ENCODE measurements around the gene LPAR2. TPM values are rescaled to one million over a fixed set of nuclear protein-coding genes. Genes with fewer than 3 reads are reported as not detected.
A peak's percentile ranks its signal among the peaks of the same experiment; 100 is the strongest.
"Not testable (repeated sequence)": the region's sequence is repeated elsewhere in the genome, so short reads cannot be mapped to it uniquely, and the experiment has no call there.

The LPAR2 gene
- total RNA-seq, 1 donor from 2014 or later: 40.3 TPM

DNA sequence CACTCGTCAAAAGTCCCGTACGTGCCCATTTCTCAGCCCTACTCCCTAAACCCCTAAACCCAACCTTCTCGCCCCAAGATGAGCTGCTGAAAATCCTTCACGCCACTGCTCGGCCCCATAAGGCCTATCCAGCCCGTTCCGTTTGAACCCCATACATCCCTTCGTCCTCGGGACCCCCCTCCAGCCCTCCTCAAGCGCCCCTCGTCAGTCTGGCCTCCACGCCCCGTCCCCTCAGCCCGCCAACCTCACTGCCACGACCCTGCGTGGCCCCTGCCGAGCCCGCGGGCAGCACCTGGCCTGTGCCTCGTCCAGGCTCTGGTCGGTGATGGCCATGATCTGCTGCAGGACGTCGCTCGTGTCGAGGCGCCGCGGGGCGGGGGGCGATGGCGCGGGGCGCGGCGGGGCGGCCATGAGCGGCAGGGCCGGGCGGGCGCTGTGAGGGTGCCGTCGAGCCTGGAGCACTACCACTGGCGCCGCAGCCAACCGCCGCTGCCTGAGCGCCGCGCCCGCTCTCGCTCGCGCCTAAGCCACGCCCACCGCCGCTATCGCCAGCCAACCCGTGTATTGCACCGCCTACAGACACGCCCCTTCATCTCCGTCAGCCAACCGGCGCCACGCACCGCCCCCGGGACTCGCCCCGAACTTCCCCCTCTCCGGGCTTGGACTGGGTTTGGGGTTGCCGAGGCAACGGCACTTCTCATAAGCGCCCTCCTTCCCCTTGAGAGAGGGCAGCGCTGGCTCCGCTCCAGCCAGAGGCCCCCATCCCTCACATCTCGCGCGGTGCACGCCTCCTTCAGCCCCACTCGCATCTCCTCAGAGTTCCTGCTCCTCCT lies 9.6 kb downstream of the LPAR2 start, which contains the start of gene PBX4:
TSS of gene PBX4 (minus strand) at position 469 of the 833 bp plus-strand sequence. CDS start at position 411, 58 bp downstream.
- Histone ChIP-seq H3K4me3 (peak within 1 kb of the TSS; percentile 60), H3K4me1 (peaks cover 9% of the 10 kb centered on the region), H3K27me3 (ENCODE audit: low read depth) (no peaks in the 10 kb centered on the region), H3K9me3 (no peaks in the 10 kb centered on the region), H3K36me3 (no peaks in the 10 kb centered on the region), H3K27ac (no peak within 1 kb of the TSS)
- DNase-seq: peak; percentile 98
- intact Hi-C loops (cut with DNase I): no loop called here
- ATAC-seq: peak; percentile 99 to 100
- TF ChIP-seq, protein P1, sequence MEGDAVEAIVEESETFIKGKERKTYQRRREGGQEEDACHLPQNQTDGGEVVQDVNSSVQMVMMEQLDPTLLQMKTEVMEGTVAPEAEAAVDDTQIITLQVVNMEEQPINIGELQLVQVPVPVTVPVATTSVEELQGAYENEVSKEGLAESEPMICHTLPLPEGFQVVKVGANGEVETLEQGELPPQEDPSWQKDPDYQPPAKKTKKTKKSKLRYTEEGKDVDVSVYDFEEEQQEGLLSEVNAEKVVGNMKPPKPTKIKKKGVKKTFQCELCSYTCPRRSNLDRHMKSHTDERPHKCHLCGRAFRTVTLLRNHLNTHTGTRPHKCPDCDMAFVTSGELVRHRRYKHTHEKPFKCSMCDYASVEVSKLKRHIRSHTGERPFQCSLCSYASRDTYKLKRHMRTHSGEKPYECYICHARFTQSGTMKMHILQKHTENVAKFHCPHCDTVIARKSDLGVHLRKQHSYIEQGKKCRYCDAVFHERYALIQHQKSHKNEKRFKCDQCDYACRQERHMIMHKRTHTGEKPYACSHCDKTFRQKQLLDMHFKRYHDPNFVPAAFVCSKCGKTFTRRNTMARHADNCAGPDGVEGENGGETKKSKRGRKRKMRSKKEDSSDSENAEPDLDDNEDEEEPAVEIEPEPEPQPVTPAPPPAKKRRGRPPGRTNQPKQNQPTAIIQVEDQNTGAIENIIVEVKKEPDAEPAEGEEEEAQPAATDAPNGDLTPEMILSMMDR (IDR thresholded peaks at IDR 0.05): no peak

DNA sequence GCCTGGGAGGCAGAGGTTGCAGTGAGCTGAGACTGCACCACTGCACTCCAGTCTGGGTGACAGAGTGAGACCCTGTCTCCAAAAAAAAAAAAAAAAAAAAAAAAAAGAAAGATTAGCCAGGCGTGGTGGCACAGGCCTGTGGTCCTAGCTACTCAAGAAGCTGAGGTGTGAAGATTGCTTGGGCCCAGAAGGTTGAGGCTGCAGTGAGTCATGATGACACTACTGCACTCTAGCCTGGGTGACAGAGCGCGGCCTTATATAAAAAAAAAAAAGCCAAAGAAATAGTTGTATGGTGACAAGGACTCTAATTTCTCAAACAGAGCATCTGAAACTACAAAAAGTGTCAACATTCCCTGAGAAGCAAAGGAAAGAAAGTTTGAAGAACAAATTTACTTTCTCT lies 12.9 kb downstream of the LPAR2 start:
- no peaks in the 10 kb centered on the region for H3K36me3 ChIP-seq
- H3K4me1 ChIP-seq: peaks cover 9% of the 10 kb centered on the region
- TF ChIP-seq, protein P1 (IDR thresholded peaks at IDR 0.05): no peak
- H3K27me3 ChIP-seq (ENCODE audit: low read depth): no peaks in the 10 kb centered on the region
- intact Hi-C loops (cut with DNase I): no loop called here
- H3K9me3 ChIP-seq: no peaks in the 10 kb centered on the region
- no peak overlapping the region for H3K27ac ChIP-seq
- ATAC-seq (no peak), DNase-seq (no peak)
- no peak overlapping the region for H3K4me3 ChIP-seq

DNA sequence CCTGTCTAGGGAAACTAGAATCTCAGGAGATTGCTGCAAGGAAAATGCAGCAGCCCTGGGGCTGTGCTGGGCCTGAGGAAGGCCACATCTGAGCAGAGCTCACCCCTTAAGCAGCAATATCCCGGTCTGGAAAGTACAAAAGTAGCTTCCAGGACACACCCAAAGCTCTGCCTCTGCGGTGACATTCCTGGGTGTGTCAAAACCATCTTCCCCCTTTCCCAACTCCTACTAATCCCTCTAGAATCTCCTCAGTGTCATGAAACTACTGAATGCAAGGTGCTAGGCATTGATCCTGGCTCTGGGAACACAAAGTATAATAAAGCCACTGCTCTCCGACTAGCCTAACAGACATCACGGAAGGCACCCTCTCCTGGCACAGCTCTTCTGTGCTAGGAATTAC lies 14.5 kb downstream of the LPAR2 start:
- TF ChIP-seq, protein P1 (IDR thresholded peaks at IDR 0.05): no peak
- Histone ChIP-seq H3K4me1 (peaks cover 9% of the 10 kb centered on the region), H3K27ac (no peak overlapping the region), H3K4me3 (no peak overlapping the region), H3K36me3 (no peaks in the 10 kb centered on the region), H3K9me3 (no peaks in the 10 kb centered on the region), H3K27me3 (ENCODE audit: low read depth) (no peaks in the 10 kb centered on the region)
- ATAC-seq (peak in 1 of 2 donors; percentile 27), DNase-seq (no peak)
- intact Hi-C loops (cut with DNase I): no loop called here

DNA sequence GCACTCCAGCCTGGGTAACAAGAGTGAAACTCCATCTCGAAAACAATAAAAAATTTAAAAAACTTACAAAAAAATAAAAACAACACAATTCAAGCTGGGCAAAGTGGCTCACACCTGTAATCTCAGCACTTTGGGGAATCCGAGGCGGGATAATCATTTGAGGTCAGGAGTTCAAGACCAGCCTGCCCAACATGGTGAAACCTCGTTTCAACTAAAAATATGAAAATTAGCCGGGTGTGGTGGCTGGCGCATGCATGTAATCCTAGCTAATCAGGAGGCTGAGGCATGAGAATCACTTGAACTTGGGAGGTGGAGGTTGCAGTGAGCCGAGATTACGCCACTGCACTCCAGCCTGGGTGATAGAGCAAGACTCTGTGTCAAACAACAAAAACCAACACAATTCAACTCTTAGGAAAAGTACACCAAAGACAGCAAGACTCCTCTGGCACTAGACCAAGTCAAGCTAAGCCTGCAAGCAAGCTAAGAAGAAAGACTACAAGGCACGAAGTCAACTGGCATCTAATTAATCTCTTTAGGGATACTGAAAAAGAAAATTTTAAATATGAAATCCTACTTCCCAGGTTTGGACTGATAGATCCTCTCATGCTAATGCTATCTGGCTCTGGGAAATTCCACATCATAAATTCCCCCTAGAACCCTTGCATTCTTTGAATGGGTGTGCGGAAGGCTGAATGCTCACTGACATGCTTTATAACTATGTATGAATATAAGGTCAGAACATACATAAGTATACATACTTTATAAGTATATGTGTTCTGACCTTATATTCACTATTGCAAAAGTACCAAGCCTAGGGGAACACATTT lies 17.4 kb downstream of the LPAR2 start:
- Histone ChIP-seq H3K9me3 (no peaks in the 10 kb centered on the region), H3K27ac (no peak overlapping the region), H3K4me1 (no peaks in the 10 kb centered on the region), H3K4me3 (no peak overlapping the region), H3K27me3 (ENCODE audit: low read depth) (no peaks in the 10 kb centered on the region), H3K36me3 (no peaks in the 10 kb centered on the region)
- no peak for DNase-seq
- no peak for ATAC-seq
- intact Hi-C loops (cut with DNase I): no loop called here
- TF ChIP-seq, protein P1 (IDR thresholded peaks at IDR 0.05): no peak

DNA sequence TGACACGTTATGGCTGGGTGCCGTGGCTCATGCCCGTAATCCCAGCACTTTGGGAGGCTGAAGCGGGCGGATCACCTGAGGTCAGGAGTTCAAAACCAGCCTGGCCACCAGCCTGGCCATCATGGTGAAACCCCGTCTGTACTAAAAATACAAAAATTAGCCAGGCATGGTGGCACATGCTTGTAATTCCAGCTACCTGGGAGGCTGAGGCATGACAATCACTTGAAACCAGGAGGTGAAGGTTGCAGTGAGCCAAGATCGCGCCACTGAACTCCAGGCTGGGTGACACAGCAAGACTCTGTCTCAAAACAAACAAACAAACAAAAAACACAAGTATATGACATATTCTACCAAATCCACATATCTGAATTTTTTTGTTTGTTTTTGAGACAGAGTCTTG lies 21.3 kb downstream of the LPAR2 start:
- H3K36me3 ChIP-seq; H3K27me3 ChIP-seq (ENCODE audit: low read depth); H3K9me3 ChIP-seq; H3K4me3 ChIP-seq; H3K27ac ChIP-seq; ATAC-seq; intact Hi-C loops (cut with DNase I); H3K4me1 ChIP-seq; DNase-seq: not testable (repeated sequence)

Measured in lower lobe of right lung (tissue), 2 donors.